A549 (cell line): Measurements from ENCODE around the gene FKBP2. TPM values are rescaled to one million over a fixed set of nuclear protein-coding genes. Genes with fewer than 3 reads are reported as not detected.

Experiments used
- ATAC-seq, 2 experiments: fragments of 200-7000 bp in 1 of 2; fragments of >200 bp in 1 of 2; cut with Nextera tagmentation in 1 of 2; cut with Tn5 transposase in 1 of 2; 3 replicates each; pipeline versions ENCODE4 v1.8.0 to v1.9.1; 2018 to 2020; ENCODE audit warnings: mild to moderate bottlenecking in 1 of 2, moderate library complexity in 1 of 2
- CTCF ChIA-PET: fragments of 300-600 bp; sonication (Branson Sonifier 250); formaldehyde crosslinking; extraction: SDS; loops from one replicate; lab custom pipeline; 2021; ENCODE audit warnings: antibody characterized with exemption, inconsistent platforms; lab: Yijun Ruan, JAX
- POLR2A ChIA-PET: fragments of 350-600 bp; formaldehyde crosslinking; extraction: SDS; loops from one replicate; lab custom pipeline; 2021; ENCODE audit warnings: antibody characterized with exemption, inconsistent platforms; lab: Yijun Ruan, JAX
- DNase-seq, 2 experiments: peaks; one replicate each; pipeline versions ENCODE4 v3.0.0 to v3.0.0-alpha.2; 2011 to 2016; ENCODE audit warnings: low read depth in 1 of 2, low spot score in 1 of 2
- FAIRE-seq: peaks from 2 replicates; lab custom pipeline; 2011; peaks lifted over from hg19 to GRCh38; lab: Jason Lieb, UNC
- H3K27ac ChIP-seq, 2 experiments: fragments of >200 bp; sonication (Bioruptor Twin); formaldehyde crosslinking; 3 replicates each; pipeline ENCODE4 v1.5.1; 2016 to 2017
- H3K4me1 ChIP-seq: fragments of >200 bp; sonication (Bioruptor Twin); formaldehyde crosslinking; 3 replicates; pipeline ENCODE4 v1.6.1; 2016
- H3K4me2 ChIP-seq: fragments of >200 bp; sonication (Bioruptor Twin); formaldehyde crosslinking; 3 replicates; pipeline ENCODE4 v1.6.1; 2016
- H3K4me3 ChIP-seq: fragments of >200 bp; sonication (Bioruptor Twin); formaldehyde crosslinking; 3 replicates; pipeline ENCODE4 v1.5.1; 2016
- H3K9me3 ChIP-seq: fragments of >200 bp; sonication (Bioruptor Twin); formaldehyde crosslinking; 3 replicates; pipeline ENCODE4 v1.6.1; 2016
- EP300 ChIP-seq, 2 experiments: fragments of >200 bp; sonication (Bioruptor Twin); formaldehyde crosslinking; IDR thresholded peaks; 2 replicates in 1 of 2; 3 replicates in 1 of 2; pipeline ENCODE4 v1.6.1; 2016 to 2017
- HDAC2 ChIP-seq: fragments of 200-600 bp; sonication (generic); IDR thresholded peaks from 2 replicates; pipeline ENCODE4 v1.6.1; 2016
- HMGXB4 ChIP-seq: fragments of 250-450 bp; sonication (Bioruptor Pico); IDR thresholded peaks from 2 replicates; pipeline ENCODE4 v1.5.0; 2021; ENCODE audit warnings: mild to moderate bottlenecking, moderate library complexity, borderline replicate concordance
- KDM1A ChIP-seq: fragments of 200-600 bp; sonication (generic); IDR thresholded peaks from 2 replicates; pipeline ENCODE4 v1.6.1; 2016; ENCODE audit warnings: low read depth, mild to moderate bottlenecking
- NPAS2 ChIP-seq: fragments of 250-450 bp; sonication (Bioruptor Pico); IDR thresholded peaks from 2 replicates; pipeline ENCODE4 v1.8.0; 2022; ENCODE audit warnings: mild to moderate bottlenecking, moderate library complexity, borderline replicate concordance
- PBX3 ChIP-seq: IDR thresholded peaks from 2 replicates; pipeline ENCODE4 v1.6.1; 2012
- POLR2AphosphoS2 ChIP-seq: conservative IDR thresholded peaks from 2 replicates; pipeline ENCODE4 v1.6.1; 2012; ENCODE audit warnings: low read length, improper control_type of control experiment, inconsistent platforms
- RAD21 ChIP-seq, 2 experiments: fragments of >200 bp in 1 of 2; sonication (Bioruptor Twin) in 1 of 2; formaldehyde crosslinking in 1 of 2; IDR thresholded peaks in 1 of 2; conservative IDR thresholded peaks in 1 of 2; 2 replicates in 1 of 2; 3 replicates in 1 of 2; pipeline ENCODE4 v1.6.1; 2012 to 2018; ENCODE audit warnings: inconsistent platforms in 1 of 2
- SREBF2 ChIP-seq: fragments of 450-650 bp; IDR thresholded peaks from 2 replicates; pipeline ENCODE4 v1.6.1; 2014; ENCODE audit warnings: mild to moderate bottlenecking, moderate library complexity
- TFCP2L1 ChIP-seq: fragments of 250-450 bp; sonication (Bioruptor Pico); IDR thresholded peaks from 2 replicates; pipeline ENCODE4 v1.5.0; 2021; ENCODE audit warnings: mild to moderate bottlenecking
- ZC3H11A ChIP-seq: fragments of 450-650 bp; IDR thresholded peaks from 2 replicates; pipeline ENCODE4 v1.6.1; 2014; ENCODE audit warnings: antibody characterized with exemption, mild to moderate bottlenecking
- ZFP36 ChIP-seq: fragments of 450-650 bp; IDR thresholded peaks from 2 replicates; pipeline ENCODE4 v1.6.1; 2014; ENCODE audit warnings: borderline replicate concordance; ENCODE audit not compliant: partially characterized antibody
- ZNF302 ChIP-seq: fragments of 250-450 bp; sonication (Bioruptor Pico); IDR thresholded peaks from 2 replicates; pipeline ENCODE4 v1.9.0; 2021; ENCODE audit warnings: inconsistent platforms, mild to moderate bottlenecking, moderate library complexity
- ZSCAN20 ChIP-seq: fragments of 250-450 bp; sonication (Bioruptor Pico); IDR thresholded peaks from 2 replicates; pipeline ENCODE4 v1.8.0; 2022; ENCODE audit warnings: mild to moderate bottlenecking, moderate library complexity
- WGBS: methylation state at CpG from one replicate; pipeline ENCODE4 v1.1.6; 2017; ENCODE audit errors: missing lambda C conversion rate; 5-methylcytosine and 5-hydroxymethylcytosine counted together
- polyA plus RNA-seq, 4 experiments: library from polyadenylated mRNA; depleted of rRNA in 3 of 4; stranded (reverse); fragments of >200 nt; fragmentation: RNase III in 1 of 4; extraction: RNeasy Plus Mini Kit Qiagen cat#74134 plus additional on column Dnase treatment in 1 of 4; gene quantifications; 2 replicates in 3 of 4; 3 replicates in 1 of 4; pipeline ENCODE4 v1.2.3, GENCODE V29; 2011 to 2017
- TF ChIP-seq, protein P1 (sequence below): fragments of >200 bp; sonication (Bioruptor Twin); formaldehyde crosslinking; IDR thresholded peaks from 3 replicates; pipeline ENCODE4 v1.5.1; 2016
- TF ChIP-seq, protein P2 (sequence below): fragments of 450-650 bp; IDR thresholded peaks from 2 replicates; pipeline ENCODE4 v1.6.1; 2014; ENCODE audit warnings: antibody characterized with exemption

The FKBP2 gene
- polyA plus RNA-seq, 2 of the 4 experiments (the other 2 are of a cell fraction) = 40.5 to 131 TPM

GRCh38 chr11:64235437-64236161, 5.3 kb upstream of the FKBP2 start:
- H3K4me3 ChIP-seq = peak overlapping the region; percentile 96
- ATAC-seq (no peak), DNase-seq (no peak), FAIRE-seq (no peak)
- WGBS = 87% methylated on average over 12 of the region's 12 CpGs
- TF ChIP-seq ZSCAN20 (CRISPR knock-in tag) (no peak), PBX3 (no peak), ZC3H11A (no peak), HDAC2 (0 out of 2 replicates have a peak, but pooled peaks have one; percentile 38), KDM1A (peak; percentile 81; the same call in 1 of the 2 replicates), NPAS2 (CRISPR knock-in tag) (no peak)
- peaks cover 41% of the 10 kb centered on the region for H3K4me1 ChIP-seq
- POLR2A ChIA-PET = no interaction called here
- H3K9me3 ChIP-seq = no peaks in the 10 kb centered on the region
- CTCF ChIA-PET = interaction anchor here (0.5 to 2.3 kb wide), 6 partner anchors 9 to 82 kb away, joined by 3 to 16 read pairs (median 4); partner anchors contain the start of genes NUDT22, PRDX5 and TRPT1
- H3K4me2 ChIP-seq = peak overlapping the region; percentile 99
- H3K27ac ChIP-seq = peak overlapping the region; percentile 96 to 97

GRCh38 chr11:64237484-64237951, 3.4 kb upstream of the FKBP2 start:
- FAIRE-seq (no peak), ATAC-seq (no peak), DNase-seq (no peak)
- peaks cover 28% of the 10 kb centered on the region for H3K4me1 ChIP-seq
- H3K27ac ChIP-seq = no peak overlapping the region
- WGBS = 100% methylated on average over 1 of the region's 12 CpGs
- POLR2A ChIA-PET = no interaction called here
- H3K4me2 ChIP-seq = no peak overlapping the region
- TF ChIP-seq, protein P1, sequence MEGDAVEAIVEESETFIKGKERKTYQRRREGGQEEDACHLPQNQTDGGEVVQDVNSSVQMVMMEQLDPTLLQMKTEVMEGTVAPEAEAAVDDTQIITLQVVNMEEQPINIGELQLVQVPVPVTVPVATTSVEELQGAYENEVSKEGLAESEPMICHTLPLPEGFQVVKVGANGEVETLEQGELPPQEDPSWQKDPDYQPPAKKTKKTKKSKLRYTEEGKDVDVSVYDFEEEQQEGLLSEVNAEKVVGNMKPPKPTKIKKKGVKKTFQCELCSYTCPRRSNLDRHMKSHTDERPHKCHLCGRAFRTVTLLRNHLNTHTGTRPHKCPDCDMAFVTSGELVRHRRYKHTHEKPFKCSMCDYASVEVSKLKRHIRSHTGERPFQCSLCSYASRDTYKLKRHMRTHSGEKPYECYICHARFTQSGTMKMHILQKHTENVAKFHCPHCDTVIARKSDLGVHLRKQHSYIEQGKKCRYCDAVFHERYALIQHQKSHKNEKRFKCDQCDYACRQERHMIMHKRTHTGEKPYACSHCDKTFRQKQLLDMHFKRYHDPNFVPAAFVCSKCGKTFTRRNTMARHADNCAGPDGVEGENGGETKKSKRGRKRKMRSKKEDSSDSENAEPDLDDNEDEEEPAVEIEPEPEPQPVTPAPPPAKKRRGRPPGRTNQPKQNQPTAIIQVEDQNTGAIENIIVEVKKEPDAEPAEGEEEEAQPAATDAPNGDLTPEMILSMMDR = no peak
- TF ChIP-seq HMGXB4 (CRISPR knock-in tag) = no peak
- no peak for TF ChIP-seq EP300 (IDR thresholded peaks at IDR 0.05)
- TF ChIP-seq ZSCAN20 (CRISPR knock-in tag) = no peak
- no peak for TF ChIP-seq ZNF302
- TF ChIP-seq TFCP2L1 (CRISPR knock-in tag) = no peak
- TF ChIP-seq POLR2AphosphoS2 = no peak
- no peak for TF ChIP-seq HDAC2
- TF ChIP-seq, protein P2, sequence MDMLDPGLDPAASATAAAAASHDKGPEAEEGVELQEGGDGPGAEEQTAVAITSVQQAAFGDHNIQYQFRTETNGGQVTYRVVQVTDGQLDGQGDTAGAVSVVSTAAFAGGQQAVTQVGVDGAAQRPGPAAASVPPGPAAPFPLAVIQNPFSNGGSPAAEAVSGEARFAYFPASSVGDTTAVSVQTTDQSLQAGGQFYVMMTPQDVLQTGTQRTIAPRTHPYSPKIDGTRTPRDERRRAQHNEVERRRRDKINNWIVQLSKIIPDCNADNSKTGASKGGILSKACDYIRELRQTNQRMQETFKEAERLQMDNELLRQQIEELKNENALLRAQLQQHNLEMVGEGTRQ = no peak
- no peak for TF ChIP-seq RAD21 (conservative IDR thresholded peaks at IDR 0.05 in 1 of 2, IDR thresholded peaks at IDR 0.05 in 1 of 2)
- no peak for TF ChIP-seq SREBF2
- no peak for TF ChIP-seq ZFP36
- H3K4me3 ChIP-seq = no peak overlapping the region
- CTCF ChIA-PET = interaction anchor here (1.5 to 3.0 kb wide), 5 partner anchors 11 to 67 kb away, joined by 3 to 16 read pairs (median 12); partner anchors contain the start of genes NUDT22, PLCB3, STIP1 and TRPT1
- no peaks in the 10 kb centered on the region for H3K9me3 ChIP-seq
